Lower lobe of right lung (tissue), 2 donors: ENCODE measurements around the gene GFRA4. TPM values are rescaled to one million over a fixed set of nuclear protein-coding genes. Genes with fewer than 3 reads are reported as not detected.

Source experiments
- ATAC-seq, 2 donors: fragments of 200-7000 bp; cut with Tn5 transposase; one replicate each; pipeline ENCODE4 v1.9.1; 2020 to 2022; ENCODE audit warnings: mild to moderate bottlenecking in 2 of 2, moderate library complexity in 2 of 2
- DNase-seq: peaks from one replicate; pipeline ENCODE4 v3.0.0-alpha.2; 2020
- H3K27ac ChIP-seq: fragments of 200-600 bp; one replicate; pipeline ENCODE4 v1.8.0; 2022
- H3K27me3 ChIP-seq: fragments of 200-600 bp; one replicate; pipeline ENCODE4 v1.8.0; 2022; ENCODE audit warnings: low read depth
- H3K36me3 ChIP-seq: fragments of 200-600 bp; one replicate; pipeline ENCODE4 v1.8.0; 2022; ENCODE audit warnings: mild to moderate bottlenecking
- H3K4me1 ChIP-seq: fragments of 200-600 bp; one replicate; pipeline ENCODE4 v1.8.0; 2022
- H3K4me3 ChIP-seq: fragments of 200-600 bp; one replicate; pipeline ENCODE4 v1.8.0; 2022; ENCODE audit warnings: mild to moderate bottlenecking
- H3K9me3 ChIP-seq: fragments of 200-600 bp; one replicate; pipeline ENCODE4 v1.8.0; 2022
- CTCF ChIP-seq: fragments of 200-600 bp; IDR thresholded peaks from one replicate; pipeline ENCODE4 v1.8.0; 2022; ENCODE audit warnings: antibody characterized with exemption, mild to moderate bottlenecking
- intact Hi-C: fragments of 100-400 bp; cut with DNase I; formaldehyde crosslinking; loops from one replicate; pipeline ENCODE4 v1.11.0; 2022
- total RNA-seq: library from RNA; stranded (reverse); fragmentation: NEBNext Ultra II Directional; extraction: Animal tissue kit (Norgen Biotek cat#: 25700); gene quantifications from one replicate; pipeline ENCODE4 v1.2.1, GENCODE V29; 2021
- donor health status: DM: no; HTN: yes; CAD: no; lungs with severe emphysema.

The GFRA4 gene
- total RNA-seq, 1 donor from 2014 or later: not detected

DNA sequence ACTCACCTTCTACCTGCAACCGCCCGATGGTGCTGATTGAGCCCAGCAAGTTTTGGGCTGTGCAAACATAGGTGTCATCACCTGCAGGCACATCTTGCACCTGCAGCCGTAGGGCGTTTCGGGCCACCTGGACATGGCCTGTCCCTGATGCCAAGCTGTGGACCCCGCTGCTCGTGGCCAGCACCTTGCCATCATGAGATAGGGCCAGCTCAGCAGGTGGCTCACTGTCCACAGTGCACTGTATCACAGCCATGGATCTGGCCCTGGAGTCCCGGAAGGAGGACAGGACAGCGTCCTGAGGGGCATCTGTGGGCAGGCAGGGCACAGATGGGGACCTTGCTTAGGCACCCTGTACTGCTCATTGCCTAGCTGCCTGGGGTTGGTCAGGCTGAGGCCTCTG, 28.7 kb upstream of the GFRA4 start:
- Histone ChIP-seq H3K27me3 (no peaks in the 10 kb centered on the region), H3K9me3 (no peaks in the 10 kb centered on the region), H3K4me1 (no peaks in the 10 kb centered on the region), H3K4me3 (no peak overlapping the region), H3K27ac (no peak overlapping the region), H3K36me3 (no peaks in the 10 kb centered on the region)
- intact Hi-C loops: no loop called here
- TF ChIP-seq CTCF: no peak
- ATAC-seq: no peak
- no peak for DNase-seq

- no peaks in the 10 kb centered on the region for H3K27me3 ChIP-seq
- H3K4me3 ChIP-seq: no peak overlapping the region
- no peaks in the 10 kb centered on the region for H3K4me1 ChIP-seq
- no peaks in the 10 kb centered on the region for H3K36me3 ChIP-seq
- TF ChIP-seq CTCF: no peak
- no peak for ATAC-seq
- H3K9me3 ChIP-seq: no peaks in the 10 kb centered on the region
- intact Hi-C loops: no loop called here
- no peak overlapping the region for H3K27ac ChIP-seq
- no peak for DNase-seq
These were observed 28.1 kb upstream of the GFRA4 start for GRCh38 chr20:3691306-3691705.

- no peak overlapping the region for H3K4me3 ChIP-seq
- peaks cover 3% of the 10 kb centered on the region for H3K27me3 ChIP-seq
- ATAC-seq (no peak), DNase-seq (no peak)
- H3K36me3 ChIP-seq: no peaks in the 10 kb centered on the region
- intact Hi-C loops: no loop called here
- no peaks in the 10 kb centered on the region for H3K9me3 ChIP-seq
- H3K27ac ChIP-seq: no peak overlapping the region
- no peaks in the 10 kb centered on the region for H3K4me1 ChIP-seq
- no peak for TF ChIP-seq CTCF
These were observed 27.2 kb upstream of the GFRA4 start for GRCh38 chr20:3690413-3690812.

GRCh38 chr20:3689978-3690377, 26.8 kb upstream of the GFRA4 start:
- Histone ChIP-seq H3K9me3 (no peaks in the 10 kb centered on the region), H3K27ac (no peak overlapping the region), H3K36me3 (no peaks in the 10 kb centered on the region), H3K4me3 (no peak overlapping the region), H3K4me1 (no peaks in the 10 kb centered on the region), H3K27me3 (peaks cover 5% of the 10 kb centered on the region)
- intact Hi-C loops: no loop called here
- no peak for TF ChIP-seq CTCF
- DNase-seq (no peak), ATAC-seq (no peak)

DNA sequence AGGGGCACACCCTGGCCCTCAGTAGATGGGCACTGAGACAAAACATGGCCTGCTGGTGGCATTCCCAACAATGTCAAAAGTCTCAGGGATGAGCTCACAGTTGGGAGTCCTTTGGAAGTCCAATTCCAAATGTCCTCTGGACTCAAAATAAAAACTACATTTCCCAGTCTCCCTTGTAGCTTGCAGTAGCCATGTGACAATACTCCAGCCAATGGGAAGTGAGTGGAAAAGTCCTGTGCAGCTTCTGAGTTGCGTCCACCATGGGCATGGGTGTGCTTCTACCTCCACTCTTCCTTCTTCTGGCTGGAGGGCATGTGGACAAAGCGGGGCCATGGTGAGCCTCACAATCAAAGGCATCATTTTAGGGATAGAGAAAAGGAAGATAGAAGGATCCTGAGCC, 24.5 kb upstream of the GFRA4 start:
- intact Hi-C loops: no loop called here
- DNase-seq (no peak), ATAC-seq (peak in 1 of 2 donors; percentile 68)
- Histone ChIP-seq H3K4me1 (no peaks in the 10 kb centered on the region), H3K4me3 (no peak overlapping the region), H3K36me3 (no peaks in the 10 kb centered on the region), H3K27me3 (peaks cover 10% of the 10 kb centered on the region), H3K27ac (no peak overlapping the region), H3K9me3 (no peaks in the 10 kb centered on the region)
- TF ChIP-seq CTCF: no peak

- H3K4me1 ChIP-seq: no peaks in the 10 kb centered on the region
- no peaks in the 10 kb centered on the region for H3K36me3 ChIP-seq
- no peak overlapping the region for H3K4me3 ChIP-seq
- intact Hi-C loops: no loop called here
- no peaks in the 10 kb centered on the region for H3K9me3 ChIP-seq
- no peak for TF ChIP-seq CTCF
- peak; percentile 61 to 69 for ATAC-seq
- DNase-seq: no peak
- no peak overlapping the region for H3K27ac ChIP-seq
- H3K27me3 ChIP-seq: peaks cover 18% of the 10 kb centered on the region
These were observed 23.7 kb upstream of the GFRA4 start for GRCh38 chr20:3686867-3687321.
